Colon (tissue), 2 donors: ENCODE results near the gene CNNM3.

Experiments
- FAIRE-seq: peaks from 2 replicates; lab custom pipeline; 2012; peaks lifted over from hg19 to GRCh38; lab: Jason Lieb, UNC
- donor health status: control.
- donor health status: control.

Gene CNNM3

DNA sequence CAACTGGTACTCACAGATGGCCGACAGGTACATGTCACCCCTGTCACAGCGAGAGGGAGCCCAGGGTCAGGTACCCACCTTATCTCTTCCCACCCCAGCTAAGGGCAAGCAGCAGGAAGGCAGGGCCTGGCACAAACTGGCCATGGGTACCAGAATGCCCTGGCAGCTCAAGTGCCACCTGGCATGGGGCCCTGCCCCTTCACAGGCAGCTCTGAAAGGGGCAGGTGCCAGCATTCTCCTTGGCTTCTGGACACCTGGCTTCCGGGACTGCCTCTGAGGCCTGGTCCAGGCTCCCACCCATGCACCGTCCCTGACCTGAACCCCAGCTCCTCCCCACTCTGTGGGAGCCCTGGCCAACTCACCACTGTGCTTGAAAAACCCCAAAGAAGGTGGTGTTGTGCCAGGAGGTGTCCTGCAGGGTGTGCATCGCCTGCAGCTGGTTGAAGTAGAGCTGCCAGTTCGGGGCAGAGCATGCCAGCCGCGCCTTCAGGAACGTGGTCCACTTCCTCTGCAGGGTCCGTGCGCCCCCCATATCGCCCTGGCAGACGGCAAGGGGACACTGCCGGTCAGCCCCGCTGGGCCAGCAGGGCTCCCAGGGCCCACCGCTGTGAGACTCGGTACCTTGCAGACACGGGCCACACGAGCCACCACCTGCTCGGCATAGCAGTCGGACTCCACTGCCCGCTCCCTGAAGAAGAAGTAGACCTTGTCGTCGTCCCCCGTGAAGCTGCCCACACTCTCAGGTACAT, 48.4 kb downstream of the CNNM3 start:
- no peak for FAIRE-seq

DNA sequence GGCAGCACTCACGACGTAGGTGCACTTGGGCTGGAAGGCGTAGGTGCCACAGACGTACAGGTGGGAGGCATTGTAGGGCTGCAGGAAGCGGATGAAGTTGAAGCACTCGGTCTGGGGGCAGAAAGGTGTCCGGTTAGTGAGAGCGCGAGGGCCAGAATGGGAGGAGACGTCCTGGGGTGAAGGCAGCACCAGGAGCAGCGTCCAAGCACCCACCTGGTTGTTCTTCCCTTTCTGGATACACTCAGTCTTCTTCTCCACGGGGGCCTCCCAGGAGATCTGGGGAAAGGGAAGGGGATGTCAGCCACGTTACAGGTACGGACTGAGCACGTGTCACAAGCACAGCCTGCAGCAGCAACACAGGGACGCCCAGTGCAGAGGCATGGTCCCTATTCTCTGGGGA, 49.6 kb downstream of the CNNM3 start:
- no peak for FAIRE-seq

DNA sequence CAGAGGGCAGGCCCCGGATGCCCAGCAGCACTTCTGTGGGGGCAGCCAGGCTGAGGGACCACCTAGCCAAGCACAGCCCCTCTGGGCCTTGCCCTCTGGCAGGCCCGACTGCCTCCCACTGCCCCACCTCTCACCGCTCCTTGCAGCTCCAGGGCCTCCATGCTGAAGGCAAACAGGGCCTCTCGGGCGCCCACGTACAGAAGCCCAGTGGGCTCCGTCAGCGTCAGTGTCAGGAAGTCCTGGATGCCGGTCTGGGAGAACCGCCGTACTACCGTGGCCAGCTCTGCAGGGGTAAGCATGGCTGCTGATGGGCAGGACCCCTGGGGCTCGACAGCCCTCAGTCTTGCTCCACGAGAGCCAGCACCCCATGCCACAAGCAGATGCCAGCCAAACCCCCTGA, 50.1 kb downstream of the CNNM3 start:
- no peak for FAIRE-seq

DNA sequence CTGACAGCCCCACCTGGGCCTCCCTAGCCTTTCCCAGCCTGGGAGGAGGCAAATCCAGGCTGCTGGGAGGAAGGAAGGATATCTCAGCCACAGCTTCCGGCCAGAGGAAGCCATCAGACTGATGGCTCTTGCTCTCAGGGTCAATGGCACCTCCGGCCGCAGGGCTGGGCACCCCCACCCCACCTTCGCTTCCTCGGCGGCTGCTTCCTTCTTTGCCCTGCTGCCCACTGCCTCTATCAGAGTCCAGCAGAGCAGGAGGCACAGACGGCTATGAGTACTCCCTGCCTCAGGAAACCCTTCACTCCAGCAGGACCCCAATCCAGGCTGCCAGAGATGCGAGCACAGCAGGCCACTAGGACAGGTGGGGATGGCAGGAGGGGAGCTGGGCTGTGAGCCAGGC, 50.5 kb downstream of the CNNM3 start:
- FAIRE-seq: no peak

DNA sequence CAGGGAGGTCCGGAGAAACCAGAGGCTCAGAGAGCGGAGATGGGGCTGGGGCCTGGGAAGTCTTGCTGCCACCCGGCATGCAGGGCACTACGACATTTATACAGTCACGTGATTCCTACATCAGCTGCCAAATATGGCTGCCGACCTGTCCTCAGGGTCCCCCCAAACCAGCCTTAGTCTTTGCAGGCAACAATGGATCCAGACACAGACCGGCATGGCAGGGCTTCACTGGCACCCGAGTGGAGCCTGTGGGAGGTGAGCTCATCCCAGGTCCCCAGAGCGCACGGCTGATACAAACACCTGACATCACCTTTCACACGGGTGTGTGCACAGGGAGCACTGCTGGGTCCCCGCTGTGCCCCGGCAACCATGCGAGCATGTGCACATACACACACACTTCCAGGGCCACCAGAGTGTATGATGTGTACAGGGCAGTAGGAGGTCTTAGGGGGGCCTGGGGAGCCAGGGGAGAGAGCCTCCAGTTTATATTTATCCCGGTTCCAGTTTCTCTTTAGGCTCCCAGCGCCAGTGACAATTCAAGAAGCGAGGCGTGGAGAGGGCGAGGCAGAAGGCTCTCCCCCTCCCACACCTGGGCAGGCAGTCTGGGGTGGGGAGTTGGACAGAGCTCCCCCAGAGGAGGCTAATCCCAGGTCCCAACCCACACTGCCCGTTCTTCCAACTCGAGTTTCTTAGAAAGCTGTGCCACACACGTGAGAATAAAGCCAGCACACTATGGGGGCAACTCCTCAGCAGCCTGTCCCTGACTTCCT, 51.1 kb downstream of the CNNM3 start:
- no peak for FAIRE-seq

DNA sequence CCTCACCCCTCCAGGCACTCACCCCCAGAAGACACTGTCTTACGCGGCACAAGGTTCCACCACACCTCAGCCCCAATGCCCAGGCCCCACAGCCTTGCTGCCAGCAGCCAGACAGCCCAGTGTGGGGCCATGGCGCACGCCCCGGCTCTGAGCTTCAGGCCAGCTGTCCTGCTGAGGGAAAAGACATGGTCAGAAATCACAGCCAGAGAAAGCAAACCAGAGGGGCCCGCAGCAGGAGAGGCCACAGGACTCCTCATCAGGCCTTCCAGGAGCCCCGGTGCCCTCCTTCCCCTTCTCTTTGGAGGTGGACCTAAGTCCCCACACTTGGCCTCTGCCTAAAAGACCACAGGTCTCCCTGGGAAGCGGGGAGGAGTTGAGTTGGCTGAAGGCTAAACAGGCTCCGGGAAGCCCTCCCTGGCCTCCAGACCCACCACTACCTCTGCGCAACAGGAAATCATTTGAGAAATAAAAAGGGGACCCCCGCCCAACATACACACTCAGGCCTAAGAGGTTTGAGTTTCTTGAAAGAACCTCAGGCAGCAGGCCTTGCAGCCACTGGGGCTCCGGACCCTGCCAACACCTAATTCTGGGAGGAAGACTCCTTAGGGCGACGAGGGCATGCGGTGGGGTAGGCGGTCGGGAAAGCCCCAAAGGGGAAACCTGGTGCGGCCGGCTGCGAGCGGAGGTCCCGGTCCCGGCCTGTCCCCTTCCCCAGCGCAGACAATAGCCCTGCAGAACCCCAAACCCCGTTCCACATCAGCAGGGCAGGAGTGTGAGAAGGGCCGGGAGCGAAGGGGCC, 51.9 kb downstream of the CNNM3 start:
- FAIRE-seq: no peak

DNA sequence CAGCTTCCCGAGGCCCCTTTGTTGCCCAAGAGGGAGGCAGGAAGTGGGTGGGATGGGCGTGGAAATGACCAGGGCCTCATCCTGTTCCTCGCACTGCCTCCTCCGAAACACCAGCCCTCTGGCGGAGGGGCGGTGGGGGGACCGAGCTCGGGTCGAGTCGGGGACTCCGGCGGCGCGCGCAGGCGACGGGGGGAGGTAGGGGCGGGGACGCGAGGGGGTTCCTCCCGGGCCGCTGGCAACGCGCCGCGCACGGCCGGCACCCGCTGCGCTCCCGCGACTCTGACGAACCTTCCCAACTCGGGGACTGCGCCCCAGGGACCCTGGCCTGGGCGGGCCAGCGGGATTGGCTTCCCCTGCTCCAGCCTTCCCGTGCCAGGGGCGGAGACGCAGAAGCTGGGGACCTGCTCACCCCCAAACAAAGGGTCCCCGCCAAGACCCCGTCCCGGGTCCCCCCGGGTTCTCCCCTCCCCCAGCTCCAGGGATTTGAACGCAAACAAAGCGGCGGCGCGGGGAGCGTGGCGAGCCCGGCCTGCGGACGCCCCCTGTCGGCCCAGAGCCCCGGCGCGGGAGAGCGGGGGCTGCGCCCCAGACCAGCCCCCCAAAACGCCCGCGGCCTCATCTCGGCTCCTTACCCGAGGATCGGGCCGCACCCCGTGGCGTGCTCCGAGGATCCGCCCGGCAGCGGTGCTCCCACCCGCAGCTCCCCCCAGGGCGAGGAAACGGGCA, 52.6 kb downstream of the CNNM3 start:
- no peak for FAIRE-seq

DNA sequence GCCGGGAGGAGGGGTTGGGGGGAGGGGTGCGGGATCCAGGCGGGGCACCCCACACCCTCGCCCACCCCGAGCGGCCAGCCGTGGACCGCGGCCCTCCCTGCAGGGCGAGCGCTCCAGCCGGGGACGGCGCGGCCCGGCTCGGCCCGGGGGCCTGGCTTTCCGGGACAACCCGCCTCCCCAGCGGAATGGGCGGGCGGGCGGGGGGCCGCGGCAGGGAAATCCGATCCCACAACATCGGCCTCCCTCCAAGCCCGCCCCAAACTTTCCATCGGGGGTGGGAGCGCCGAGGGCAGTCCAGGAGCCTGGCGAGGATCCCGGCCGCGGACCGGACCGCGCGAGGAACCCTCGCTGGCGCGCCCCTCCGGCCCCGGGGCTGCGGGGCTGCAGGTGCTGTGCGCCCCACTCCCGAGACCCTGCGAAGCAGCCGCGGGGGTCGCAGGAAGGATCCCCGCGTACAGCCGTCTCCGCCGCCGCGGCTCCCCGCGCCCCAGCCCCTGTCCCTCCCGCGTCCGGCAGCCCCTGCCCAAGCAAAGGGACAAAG, 53.3 kb downstream of the CNNM3 start:
- no peak for FAIRE-seq

DNA sequence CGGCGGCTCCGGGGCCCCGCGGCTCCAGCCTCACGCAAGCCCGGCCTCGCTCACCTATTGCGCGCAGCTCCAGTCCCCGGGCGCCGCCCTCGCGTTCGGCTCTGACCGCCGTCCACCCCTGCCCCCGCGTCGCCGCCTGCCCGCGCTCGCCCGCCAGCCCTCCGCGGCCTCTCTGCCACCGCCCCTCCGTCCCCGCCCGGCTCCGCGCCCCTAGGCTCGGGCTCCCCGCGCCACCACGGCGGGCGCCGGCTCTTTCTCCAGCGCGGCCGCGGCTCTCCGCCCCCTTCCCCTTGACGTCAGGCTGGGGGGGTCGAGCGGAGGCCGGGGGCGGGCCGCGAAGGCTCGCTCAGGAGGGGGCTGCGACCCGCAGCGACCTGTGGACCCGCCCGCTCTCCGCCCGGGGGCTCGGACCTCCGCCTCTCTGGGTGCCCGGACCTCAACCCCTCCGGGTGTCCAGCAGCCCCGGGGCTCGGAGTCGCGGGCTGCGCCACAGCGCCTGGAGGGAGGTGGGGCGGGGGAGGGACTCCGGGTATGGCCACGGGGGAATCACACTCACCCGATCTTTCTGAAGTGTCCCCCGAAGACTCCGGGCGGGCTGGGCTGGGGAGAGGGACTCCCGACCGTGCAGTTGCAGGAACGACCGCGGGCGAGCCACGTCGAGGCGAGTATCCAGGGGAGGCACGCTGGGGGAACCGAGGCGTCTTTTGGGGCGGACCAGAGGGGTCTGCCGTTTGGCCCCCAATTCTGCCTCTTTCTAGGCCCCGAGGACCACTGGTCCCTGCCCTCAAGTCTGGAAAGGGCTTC, 54.0 kb downstream of the CNNM3 start, which contains the start of gene SEMA4C:
SEMA4C (minus strand) TSS at position 259 of the 804 bp plus-strand sequence. CDS start 2,194 bp downstream, outside the sequence.
- no peak for FAIRE-seq

DNA sequence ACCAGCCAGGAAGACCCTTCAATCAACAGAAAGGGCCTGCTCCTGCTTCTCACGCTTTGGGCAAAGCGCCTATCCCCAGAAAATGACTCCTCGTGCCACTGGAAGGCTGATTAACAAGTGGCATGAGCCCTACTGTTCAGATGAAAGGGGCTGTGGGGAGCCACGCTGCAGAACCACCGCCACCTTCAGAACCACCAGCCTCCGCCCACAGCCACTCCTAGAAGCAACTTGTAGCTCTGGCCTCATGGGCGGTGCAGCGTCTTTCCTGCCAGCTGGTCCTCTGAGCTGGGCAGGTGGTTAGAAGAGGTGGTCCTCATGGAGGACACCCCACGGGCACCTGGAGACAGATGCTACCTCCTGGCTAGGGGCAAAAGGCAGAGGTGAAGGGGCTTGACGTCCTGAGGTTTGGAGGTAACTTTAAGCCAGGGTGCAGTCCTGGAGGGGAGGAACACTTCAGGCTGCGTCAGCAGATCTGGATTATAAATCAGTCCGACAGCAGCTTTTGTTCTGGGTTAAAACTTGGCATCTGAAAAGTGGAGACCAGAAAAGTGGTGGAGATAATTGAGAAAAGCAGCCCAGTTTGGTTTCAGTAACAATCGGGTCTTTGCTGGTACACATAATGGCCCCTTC, 54.7 kb downstream of the CNNM3 start:
- no peak for FAIRE-seq

DNA sequence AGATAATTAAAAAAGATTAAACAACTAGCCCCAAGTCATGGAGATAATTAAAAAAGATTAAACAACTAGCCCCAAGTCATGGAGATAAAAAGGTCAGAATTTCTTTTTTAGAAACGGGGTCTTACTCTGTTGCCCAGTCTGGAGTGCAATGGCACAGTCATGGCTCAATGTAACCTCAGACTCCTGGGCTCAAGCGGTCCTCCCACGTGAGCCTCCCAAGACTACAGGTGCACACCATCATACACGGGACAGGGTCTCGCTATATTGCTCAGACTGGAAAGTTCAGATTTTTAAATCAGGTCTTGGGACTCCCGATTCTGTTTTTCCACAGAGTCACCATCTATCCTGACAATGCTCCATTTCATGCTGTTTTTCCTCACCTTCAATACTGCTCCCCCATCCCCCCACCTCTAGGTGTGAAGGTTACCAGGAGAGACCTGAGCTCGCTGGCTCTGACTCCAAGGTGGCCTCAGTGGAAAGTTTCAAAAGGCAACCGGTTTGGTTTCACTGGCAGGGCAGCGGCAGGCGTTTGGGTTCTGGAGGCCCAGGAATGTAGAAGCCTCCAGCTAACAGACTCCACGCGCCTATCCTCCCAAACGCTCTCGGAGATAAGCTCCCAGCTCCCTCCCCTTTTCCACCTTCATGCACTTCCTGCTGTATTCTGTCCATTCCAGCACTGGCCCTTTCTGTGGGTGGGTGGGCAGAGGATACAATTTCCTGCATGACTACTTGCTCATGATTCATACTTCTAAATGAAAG, 56.7 kb downstream of the CNNM3 start:
- FAIRE-seq: no peak

DNA sequence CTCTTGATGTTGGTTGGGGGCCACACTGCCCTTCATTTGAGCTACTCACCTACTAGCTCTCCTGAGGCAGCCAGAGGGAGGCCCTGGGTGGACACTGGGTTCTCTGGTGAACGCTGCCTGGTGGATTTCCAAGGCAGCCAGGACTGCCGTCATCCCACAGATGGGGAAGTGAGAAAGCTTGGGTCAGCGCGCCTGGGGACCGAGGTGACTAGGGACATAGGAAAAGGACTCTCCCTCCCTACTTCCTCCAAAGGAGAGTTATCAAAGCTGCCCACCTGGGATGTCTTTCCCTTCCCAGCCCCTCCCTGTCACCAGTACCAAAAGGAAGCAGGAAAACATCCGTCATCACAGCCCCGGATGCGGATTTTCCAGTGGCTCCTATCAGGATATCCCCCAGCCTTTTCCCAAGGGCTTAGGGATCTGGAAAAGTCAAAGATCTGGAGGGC, 57.6 kb downstream of the CNNM3 start:
- no peak for FAIRE-seq

DNA sequence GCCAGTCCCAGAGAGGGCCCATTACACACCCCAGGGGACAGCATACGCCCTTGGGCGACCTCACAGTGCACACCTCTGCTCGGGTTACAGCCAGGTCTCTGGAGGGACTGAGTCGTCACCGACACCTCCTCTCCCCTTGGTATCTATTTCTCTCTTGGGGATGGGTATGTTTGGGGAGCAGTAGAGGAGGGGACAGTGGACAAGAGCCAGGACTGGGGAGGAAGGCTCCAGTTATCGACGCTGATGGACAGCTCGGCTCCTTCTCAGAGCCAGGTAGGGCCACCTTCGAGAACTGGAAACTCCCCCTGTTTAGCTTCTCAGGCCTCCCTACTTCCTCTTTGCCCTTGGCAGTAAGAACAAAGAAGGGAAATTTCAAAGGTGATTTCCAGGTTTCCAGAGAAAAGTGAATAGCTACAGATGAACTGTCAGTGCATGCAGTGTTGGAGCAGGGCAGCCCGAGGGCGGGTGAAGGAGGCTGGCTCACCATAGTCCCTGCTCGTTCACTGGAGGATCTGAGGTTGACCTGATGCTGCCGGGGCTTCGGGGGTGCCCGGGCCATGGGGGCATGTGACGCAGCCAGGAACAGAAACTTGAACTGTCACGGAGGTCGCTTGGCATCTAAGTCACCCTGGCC, 58.2 kb downstream of the CNNM3 start:
- no peak for FAIRE-seq

DNA sequence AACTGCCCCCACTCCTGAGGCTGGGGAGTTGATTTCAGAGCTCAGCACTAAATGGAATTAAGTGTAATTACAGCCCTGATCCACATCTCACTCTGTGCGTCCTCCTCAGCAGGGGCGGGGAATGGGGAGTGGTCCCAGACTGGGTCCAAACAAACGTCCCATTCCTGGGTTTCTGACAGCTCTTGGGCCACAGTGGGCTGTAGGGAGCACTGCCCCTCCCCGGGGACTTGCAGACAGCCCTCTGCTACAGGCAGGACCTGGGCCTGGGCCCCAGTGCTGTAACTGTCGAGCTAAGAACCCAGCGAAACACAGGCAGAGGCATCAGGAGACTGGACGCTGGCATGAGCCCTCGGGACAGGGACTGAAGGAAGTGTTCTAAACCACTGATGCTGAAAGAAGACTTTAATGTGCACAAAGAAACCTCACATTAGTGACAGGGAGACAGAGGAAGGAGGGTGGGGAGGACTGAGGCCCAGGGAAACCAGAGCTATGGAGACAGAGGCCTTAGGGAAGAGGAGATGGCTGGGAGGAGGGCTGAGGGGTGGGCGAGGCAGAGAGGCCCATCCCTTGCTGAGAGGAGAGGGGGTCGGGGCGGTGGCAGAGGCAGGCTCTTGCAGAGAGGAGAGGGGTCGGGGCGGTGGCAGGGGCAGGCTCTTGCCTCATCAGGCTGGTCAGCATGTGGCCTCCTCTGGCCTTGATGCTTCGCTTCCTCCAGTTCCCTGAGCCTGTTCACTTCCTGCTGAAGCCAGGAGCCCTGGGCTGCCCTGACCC, 59.6 kb downstream of the CNNM3 start:
- FAIRE-seq: no peak

DNA sequence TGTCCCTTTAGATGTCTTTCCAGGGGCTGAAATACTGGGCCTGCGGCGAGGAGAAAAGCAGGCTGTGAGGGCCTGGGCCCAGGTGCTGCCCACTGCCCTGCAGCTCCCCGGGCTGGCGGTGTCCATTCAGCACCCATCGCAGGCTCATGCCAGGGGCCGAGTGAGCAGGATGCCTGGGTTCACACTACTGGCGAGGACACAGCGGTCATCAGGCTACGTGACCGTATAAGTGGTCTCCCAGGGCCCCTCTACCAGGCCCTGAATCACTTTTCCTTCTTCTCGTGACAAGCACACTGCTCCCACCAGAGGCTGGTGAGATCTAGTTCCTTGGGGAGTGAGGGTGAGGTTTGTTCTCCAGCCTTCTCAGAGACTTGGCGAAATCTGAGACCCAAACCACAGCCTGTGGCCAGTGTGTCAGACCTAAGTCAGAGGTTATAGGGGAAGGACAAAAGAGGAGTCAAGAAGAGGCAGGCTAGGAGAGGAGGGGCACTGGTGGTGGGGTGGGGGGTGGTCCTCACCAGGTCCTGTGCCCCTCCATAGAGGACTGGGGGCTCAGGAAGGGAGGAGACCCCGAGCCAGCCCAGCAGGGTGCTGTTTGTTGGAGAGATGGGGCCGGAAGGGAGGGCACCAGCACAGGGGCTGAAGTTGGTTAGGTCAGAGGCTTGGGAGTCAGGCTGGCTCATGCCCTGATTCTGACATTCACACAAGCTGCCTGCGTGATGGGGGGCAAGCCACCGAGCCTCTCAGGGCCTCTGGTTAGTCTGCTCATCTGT, 60.4 kb downstream of the CNNM3 start:
- FAIRE-seq: no peak

DNA sequence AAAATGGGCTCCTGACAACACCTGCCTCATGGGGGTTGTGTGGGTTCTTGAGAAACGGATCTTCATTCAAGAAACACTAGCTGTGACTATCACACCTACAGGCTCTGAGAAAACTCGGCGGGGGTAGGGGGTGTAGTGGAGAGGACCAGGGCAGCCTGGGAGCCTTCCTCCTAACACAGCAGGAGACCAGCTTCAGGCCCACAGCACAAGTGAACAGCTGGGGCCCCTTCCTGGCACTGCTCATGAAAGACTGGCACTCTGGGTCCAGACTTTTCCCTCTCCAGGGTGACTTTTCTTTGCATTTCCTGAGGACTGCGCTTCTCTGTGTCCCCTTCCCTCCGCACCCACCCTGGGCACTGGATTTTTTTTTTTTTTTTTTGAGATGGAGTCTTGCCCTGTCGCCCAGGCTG, 61.0 kb downstream of the CNNM3 start:
- FAIRE-seq: no peak

DNA sequence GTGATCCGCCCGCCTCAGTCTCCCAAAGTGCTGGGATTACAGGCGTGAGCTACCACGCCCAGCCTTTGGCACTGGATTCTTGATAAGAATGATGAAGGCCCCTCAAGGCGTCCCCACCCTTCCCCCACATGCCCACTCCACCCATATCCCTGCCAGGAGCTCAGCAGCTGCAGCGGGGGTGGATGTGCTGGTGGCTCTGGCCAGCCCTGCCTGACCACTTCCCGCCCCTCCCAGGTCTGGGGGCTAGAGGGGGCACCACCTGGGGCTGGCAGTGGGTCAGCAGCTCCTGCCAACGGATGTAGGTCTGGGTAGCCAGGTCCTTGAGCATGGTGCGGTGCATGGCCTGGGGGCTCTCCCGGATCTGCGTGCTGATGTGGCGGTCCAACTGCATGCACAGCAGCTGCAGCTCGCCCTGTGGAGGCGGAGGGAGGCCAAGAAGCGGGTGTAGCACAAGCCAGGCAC, 61.6 kb downstream of the CNNM3 start:
- no peak for FAIRE-seq
